GM12878 (cell line): Measurements from ENCODE around the gene CBARP.

ENCODE experiments used
- CTCF ChIP-seq, 3 experiments: IDR thresholded peaks in 2 of 3; conservative IDR thresholded peaks in 1 of 3; 2 replicates each; pipeline ENCODE4 v1.5.1; 2011; ENCODE audit warnings: low read depth in 3 of 3, low read length in 3 of 3, mild to moderate bottlenecking in 3 of 3, control low read depth in 2 of 3, moderate library complexity in 2 of 3, inconsistent platforms in 1 of 3, mixed read lengths in 1 of 3; ENCODE audit not compliant: control insufficient read depth in 2 of 3, insufficient read depth in 1 of 3; ENCODE audit errors: extremely low read depth in 1 of 3
- FOS ChIP-seq: IDR thresholded peaks from 3 replicates; pipeline ENCODE4 v1.6.1; 2011; ENCODE audit warnings: borderline replicate concordance; ENCODE audit not compliant: insufficient read length; ENCODE audit errors: extremely low read depth
- FOXM1 ChIP-seq: IDR thresholded peaks from 2 replicates; pipeline ENCODE4 v1.6.1; 2012; ENCODE audit warnings: low read depth, mild to moderate bottlenecking, inconsistent platforms, low read length, moderate library complexity
- JUND ChIP-seq: IDR thresholded peaks from 2 replicates; pipeline ENCODE4 v1.6.1; 2012; ENCODE audit warnings: low read depth, mild to moderate bottlenecking, low read length, improper control_type of control experiment, moderate library complexity
- MAX ChIP-seq: IDR thresholded peaks from 2 replicates; pipeline ENCODE4 v1.6.1; 2012; ENCODE audit warnings: low read depth, low read length, improper control_type of control experiment
- MYC ChIP-seq: IDR thresholded peaks from 2 replicates; pipeline ENCODE4 v1.6.1; 2011; ENCODE audit warnings: mild to moderate bottlenecking, low read length, moderate library complexity, inconsistent platforms; ENCODE audit not compliant: insufficient read depth, insufficient replicate concordance, insufficient read length, severe bottlenecking
- POLR2AphosphoS2 ChIP-seq: IDR thresholded peaks from 2 replicates; pipeline ENCODE4 v1.6.1; 2011; ENCODE audit warnings: low read depth, mild to moderate bottlenecking, low read length, improper control_type of control experiment, moderate library complexity
- RAD21 ChIP-seq: IDR thresholded peaks from 2 replicates; pipeline ENCODE4 v1.6.1; 2011; ENCODE audit warnings: mild to moderate bottlenecking, low read depth, low read length, moderate library complexity; ENCODE audit not compliant: insufficient read depth
- RCOR1 ChIP-seq: conservative IDR thresholded peaks from 2 replicates; pipeline ENCODE4 v1.6.1; 2012; ENCODE audit warnings: low read depth, low read length, improper control_type of control experiment
- SKIL ChIP-seq: fragments of 450-650 bp; IDR thresholded peaks from 2 replicates; pipeline ENCODE4 v1.6.1; 2017; ENCODE audit warnings: mild to moderate bottlenecking, low read depth, inconsistent platforms; ENCODE audit not compliant: poor library complexity, severe bottlenecking
- SP1 ChIP-seq: IDR thresholded peaks from one replicate; pipeline ENCODE4 v1.6.1; 2011; ENCODE audit warnings: low read depth, low read length
- TAF1 ChIP-seq: IDR thresholded peaks from 2 replicates; pipeline ENCODE4 v1.6.1; 2011; ENCODE audit warnings: mild to moderate bottlenecking, low read depth, low read length, borderline replicate concordance
- ZBTB40 ChIP-seq: fragments of 450-650 bp; IDR thresholded peaks from 2 replicates; pipeline ENCODE4 v1.6.1; 2016; ENCODE audit warnings: mild to moderate bottlenecking, moderate library complexity, borderline replicate concordance

- TF ChIP-seq POLR2AphosphoS2 (no peak), RAD21 (no peak), MYC (no peak), JUND (no peak), MAX (no peak), CTCF (IDR thresholded peaks at IDR 0.05 in 2 of 3, conservative IDR thresholded peaks at IDR 0.05 in 1 of 3; ENCODE audit: control insufficient read depth in 2 of 3, extremely low read depth in 1 of 3, insufficient read depth in 1 of 3, low read depth in 3 of 3, low read length in 3 of 3) (no peak), ZBTB40 (no peak), TAF1 (no peak), FOS (no peak), SKIL (no peak), SP1 (no peak), FOXM1 (no peak), RCOR1 (no peak)
These were observed 12.2 kb downstream of the CBARP start for GRCh38 chr19:1225440-1226226.
